SK-MEL-5 (cell line): ENCODE results near the gene TADA3. TPM values are rescaled to one million over a fixed set of nuclear protein-coding genes. Genes with fewer than 3 reads are reported as not detected.

Source experiments
- total RNA-seq: library from RNA; depleted of rRNA; stranded (reverse); fragments of >200 nt; shearing (Covaris generic); gene quantifications from 2 replicates; pipeline ENCODE4 v1.2.3, GENCODE V29; 2014; rRNA removed

Gene TADA3
- total RNA-seq, 1 experiment from 2014 or later, result 74.0 TPM

Other genes starting within 250 kb of the TADA3 start
- 0.61 and 1.3 TPM in 2 replicates for gene LHFPL4, start 238.7 kb downstream of the TADA3 start, total RNA-seq
- 53.4 and 55.3 TPM in 2 replicates for gene MTMR14, start 143.0 kb downstream of the TADA3 start, total RNA-seq
- 0.53 and 0.79 TPM in 2 replicates for gene CPNE9, start 88.6 kb downstream of the TADA3 start, total RNA-seq
- 17.7 and 18.8 TPM in 2 replicates for gene BRPF1, start 60.7 kb downstream of the TADA3 start, total RNA-seq
- gene OGG1, start 42.5 kb downstream of the TADA3 start, total RNA-seq, result 11.0 and 16.0 TPM in 2 replicates
- 0.19 and 0.32 TPM in 2 replicates for gene CAMK1, start 22.5 kb downstream of the TADA3 start, total RNA-seq
- 251 and 255 TPM in 2 replicates for gene ARPC4, start 609 bp upstream of the TADA3 start, total RNA-seq
- gene TTLL3, start 17.8 kb upstream of the TADA3 start, total RNA-seq, result 4.2 and 4.4 TPM in 2 replicates
- gene RPUSD3, start 51.5 kb upstream of the TADA3 start, total RNA-seq, result 125 and 127 TPM in 2 replicates
- gene CIDEC, start 87.8 kb upstream of the TADA3 start, total RNA-seq, result 0.24 and 0.71 TPM in 2 replicates
- gene JAGN1, start 98.1 kb upstream of the TADA3 start, total RNA-seq, result 42.9 and 45.2 TPM in 2 replicates
- gene IL17RE, start 110.4 kb upstream of the TADA3 start, total RNA-seq, result 0.05 and 0.29 TPM in 2 replicates
- 49.0 and 49.1 TPM in 2 replicates for gene IL17RC, start 124.6 kb upstream of the TADA3 start, total RNA-seq
- 47.7 and 50.2 TPM in 2 replicates for gene CRELD1, start 141.4 kb upstream of the TADA3 start, total RNA-seq
- gene PRRT3, start 159.9 kb upstream of the TADA3 start, total RNA-seq, result 0.34 and 0.51 TPM in 2 replicates
- gene EMC3, start 194.4 kb upstream of the TADA3 start, total RNA-seq, result 213 and 253 TPM in 2 replicates
- 28.9 and 29.5 TPM in 2 replicates for gene FANCD2, start 234.0 kb upstream of the TADA3 start, total RNA-seq